HK-2 (cell line): ENCODE measurements around the gene TMEM234.

Experiments
- DNase-seq: peaks from one replicate; pipeline ENCODE4 v3.0.0-alpha.2; 2018; ENCODE audit not compliant: unreplicated experiment

The TMEM234 gene

GRCh38 chr1:32172621-32173245 lies 49.4 kb downstream of the TMEM234 start:
- no peak for DNase-seq

GRCh38 chr1:32170991-32171390 lies 51.2 kb downstream of the TMEM234 start:
- no peak for DNase-seq
